ENCODE measurements around the gene TMEM108.

GRCh38 chr3:133058243-133058642 is 20.1 kb downstream of the TMEM108 start:
- TF ChIP-seq CTCF (IDR thresholded peaks at IDR 0.05; ENCODE audit: borderline replicate concordance, extremely low read depth, low read length, poor library complexity, severe bottlenecking) (no peak), EZH2 (IDR thresholded peaks at IDR 0.05; ENCODE audit: borderline replicate concordance, low read depth, low read length, severe bottlenecking) (no peak)

Measured in DND-41 (cell line).